ENCODE measurements around the gene SPECC1.

SPECC1 gene

GRCh38 chr17:20077978-20078685 lies 69.0 kb downstream of the SPECC1 start:
- no peak for TF ChIP-seq CTCF (IDR thresholded peaks at IDR 0.05; ENCODE audit: low read depth, low read length)
- H3K4me1 ChIP-seq: no peaks in the 10 kb centered on the region
- no peak for DNase-seq
- no peak overlapping the region for H3K4me3 ChIP-seq (ENCODE audit: low read depth, low read length)
- no peaks in the 10 kb centered on the region for H3K27me3 ChIP-seq
- H3K9me3 ChIP-seq: no peaks in the 10 kb centered on the region
- no peaks in the 10 kb centered on the region for H3K36me3 ChIP-seq

GRCh38 chr17:20080513-20080912 lies 71.4 kb downstream of the SPECC1 start:
- no peak for DNase-seq
- no peak for TF ChIP-seq CTCF (IDR thresholded peaks at IDR 0.05; ENCODE audit: low read depth, low read length)
- no peaks in the 10 kb centered on the region for H3K4me1 ChIP-seq
- no peaks in the 10 kb centered on the region for H3K9me3 ChIP-seq
- no peak overlapping the region for H3K4me3 ChIP-seq (ENCODE audit: low read depth, low read length)
- H3K36me3 ChIP-seq: no peaks in the 10 kb centered on the region
- H3K27me3 ChIP-seq: no peaks in the 10 kb centered on the region

- no peak for DNase-seq
- Histone ChIP-seq H3K27me3 (no peaks in the 10 kb centered on the region), H3K9me3 (no peaks in the 10 kb centered on the region), H3K4me1 (no peaks in the 10 kb centered on the region), H3K4me3 (ENCODE audit: low read depth, low read length) (no peak overlapping the region), H3K36me3 (no peaks in the 10 kb centered on the region)
- no peak for TF ChIP-seq CTCF (IDR thresholded peaks at IDR 0.05; ENCODE audit: low read depth, low read length)
Observed at GRCh38 chr17:20083156-20083859, 74.1 kb downstream of the SPECC1 start.

- TF ChIP-seq CTCF (IDR thresholded peaks at IDR 0.05; ENCODE audit: low read depth, low read length): no peak
- no peak for DNase-seq
- Histone ChIP-seq H3K4me1 (no peaks in the 10 kb centered on the region), H3K27me3 (no peaks in the 10 kb centered on the region), H3K9me3 (no peaks in the 10 kb centered on the region), H3K36me3 (no peaks in the 10 kb centered on the region), H3K4me3 (ENCODE audit: low read depth, low read length) (no peak overlapping the region)
Observed at GRCh38 chr17:20084621-20085282, 75.6 kb downstream of the SPECC1 start.

- no peak overlapping the region for H3K4me3 ChIP-seq (ENCODE audit: low read depth, low read length)
- DNase-seq: no peak
- H3K36me3 ChIP-seq: no peaks in the 10 kb centered on the region
- H3K4me1 ChIP-seq: no peaks in the 10 kb centered on the region
- no peaks in the 10 kb centered on the region for H3K9me3 ChIP-seq
- H3K27me3 ChIP-seq: no peaks in the 10 kb centered on the region
- TF ChIP-seq CTCF (IDR thresholded peaks at IDR 0.05; ENCODE audit: low read depth, low read length): no peak
Observed at GRCh38 chr17:20085283-20085845, 76.2 kb downstream of the SPECC1 start.

Data from BE2C (cell line).